ENCODE data around the gene UGT2B17. TPM values are rescaled to one million over a fixed set of nuclear protein-coding genes. Genes with fewer than 3 reads are reported as not detected.
"Not testable (repeated sequence)": the region's sequence is repeated elsewhere in the genome, so short reads cannot be mapped to it uniquely, and the experiment has no call there.

UGT2B17 gene
- total RNA-seq = not detected in 2 replicates
- not detected in 2 replicates for polyA plus RNA-seq
- polyA plus RNA-seq (2011; cell fraction: cytosol; rRNA removed) = not detected in 2 replicates
- polyA plus RNA-seq (2011; cell fraction: nucleus; rRNA removed) = not detected in 2 replicates
- not detected in 2 replicates for polyA plus RNA-seq (2012)
- not detected in 2 replicates for polyA minus RNA-seq
- not detected for polyA minus RNA-seq (2011; cell fraction: cytosol; rRNA and poly(A)+ RNA removed)
- not detected in 2 replicates for polyA minus RNA-seq (2011; cell fraction: nucleus; rRNA and poly(A)+ RNA removed)
- not detected for Bru-seq, nascent RNA
- not detected for BruChase-seq, experiment 1, labeled RNA remaining after a 6-hour chase
- not detected for BruChase-seq, experiment 2, labeled RNA remaining after a 2-hour chase
- long read RNA-seq = 0 reads

DNA sequence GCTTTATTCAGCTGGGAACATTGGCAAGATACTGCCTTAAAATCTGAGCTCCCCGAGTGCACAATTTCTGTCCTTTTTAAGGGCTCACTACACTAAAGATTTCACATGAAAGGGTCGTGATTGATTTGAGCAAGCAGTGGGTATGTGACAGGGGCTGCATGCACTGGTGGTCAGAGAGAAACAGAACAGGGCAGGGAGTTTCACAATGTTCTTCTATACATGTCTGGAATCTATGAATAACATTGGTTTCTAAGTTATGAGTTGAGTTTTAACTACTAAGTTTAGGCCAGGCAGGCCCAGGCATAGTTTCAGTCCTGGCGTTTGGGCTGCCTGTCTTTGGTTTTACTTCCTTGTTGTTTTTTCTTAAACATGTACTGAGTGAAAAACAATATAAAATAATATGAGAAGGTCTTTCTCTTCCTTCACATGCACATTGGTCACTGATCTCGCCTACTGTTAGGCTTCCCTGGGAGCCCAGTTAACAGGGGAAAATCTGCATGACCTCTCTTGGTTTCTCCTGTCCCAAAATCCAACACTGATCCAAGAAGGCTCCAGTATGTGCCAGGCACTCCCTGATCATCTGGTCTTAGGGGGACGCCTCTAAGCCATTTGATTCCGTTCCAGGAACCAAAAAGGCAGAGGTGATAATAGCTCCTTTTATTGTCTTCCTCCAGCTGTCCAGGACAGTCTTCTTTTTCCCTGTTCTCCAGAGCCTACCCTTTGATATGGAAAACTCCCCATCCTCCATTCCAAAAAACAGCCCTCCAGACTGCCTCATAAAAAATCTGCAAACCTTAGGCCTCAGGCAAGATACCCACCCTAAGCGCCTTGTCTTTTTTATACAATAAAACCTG lies at the start of gene UGT2B17:
Gene UGT2B17 (minus strand): TSS at position 51 of the 854 bp plus-strand sequence. CDS start 7,838 bp downstream, outside the sequence.
- TF ChIP-seq POLR2AphosphoS5 (IDR thresholded peaks at IDR 0.05; ENCODE audit: insufficient read depth, low read depth, low read length) (no peak), FOS (IDR thresholded peaks at IDR 0.05; ENCODE audit: borderline replicate concordance, insufficient read depth, low read length) (no peak), POLR2A (IDR thresholded peaks at IDR 0.05; ENCODE audit: low read depth, low read length) (no peak), MYC (IDR thresholded peaks at IDR 0.05; ENCODE audit: low read depth, low read length) (no peak), CTCF (IDR thresholded peaks at IDR 0.05; ENCODE audit: extremely low read depth in 1 of 2, insufficient read depth in 1 of 2, low read depth in 1 of 2, low read length in 2 of 2) (no peak), EZH2 (IDR thresholded peaks at IDR 0.05; ENCODE audit: borderline replicate concordance, low read depth, low read length, severe bottlenecking) (no peak), GATA2 (IDR thresholded peaks at IDR 0.05; ENCODE audit: insufficient read depth, insufficient read length, low read depth, low read length) (no peak), JUN (IDR thresholded peaks at IDR 0.05; ENCODE audit: borderline replicate concordance, insufficient read depth, insufficient read length, low read depth) (no peak)
- TF ChIP-seq, protein P1, sequence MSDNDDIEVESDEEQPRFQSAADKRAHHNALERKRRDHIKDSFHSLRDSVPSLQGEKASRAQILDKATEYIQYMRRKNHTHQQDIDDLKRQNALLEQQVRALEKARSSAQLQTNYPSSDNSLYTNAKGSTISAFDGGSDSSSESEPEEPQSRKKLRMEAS (IDR thresholded peaks at IDR 0.05; ENCODE audit: insufficient read depth, insufficient read length) = no peak
- no peak within 1 kb of the TSS for H3K4me2 ChIP-seq (ENCODE audit: insufficient read depth, low read length)
- no peak for DNase-seq (ENCODE audit: low read depth, low spot score)
- H3K9ac ChIP-seq (replicated peaks; ENCODE audit: extremely low read depth, insufficient read depth, low read length) = no peak within 1 kb of the TSS
- no peak for FAIRE-seq
- no peaks in the 10 kb centered on the region for H3K36me3 ChIP-seq (ENCODE audit: control insufficient read depth in 2 of 2, extremely low read depth in 1 of 2, insufficient read depth in 2 of 2, low read length in 2 of 2)
- POLR2A ChIA-PET = no interaction called here
- no peak within 1 kb of the TSS for H3K4me3 ChIP-seq (replicated peaks in 1 of 3; ENCODE audit: insufficient read depth in 1 of 3, low read depth in 1 of 3, low read length in 3 of 3)
- H4K20me1 ChIP-seq (replicated peaks; ENCODE audit: control insufficient read depth, extremely low read depth, insufficient read depth, low read length) = no peaks in the 10 kb centered on the region
- peaks cover 2% of the 10 kb centered on the region for H3K9me3 ChIP-seq (replicated peaks; ENCODE audit: control insufficient read depth, insufficient read depth, low read length)
- CTCF ChIA-PET = no interaction called here
- no peaks in the 10 kb centered on the region for H3K4me1 ChIP-seq (ENCODE audit: control insufficient read depth, extremely low read depth, insufficient read depth, low read length)
- no peaks in the 10 kb centered on the region for H3K9me1 ChIP-seq (replicated peaks; ENCODE audit: control insufficient read depth, extremely low read depth, insufficient read depth, low read length)
- H3K79me2 ChIP-seq (ENCODE audit: control insufficient read depth, insufficient read depth, low read length) = no peaks in the 10 kb centered on the region
- no peaks in the 10 kb centered on the region for H3K27me3 ChIP-seq (ENCODE audit: control insufficient read depth in 2 of 2, insufficient read depth in 2 of 2, low read length in 2 of 2)
- H3K27ac ChIP-seq (ENCODE audit: insufficient read depth, low read depth, low read length) = no peak within 1 kb of the TSS
- H2AFZ ChIP-seq (ENCODE audit: low read depth, low read length) = no peak within 1 kb of the TSS
- BruUV-seq (replicated peaks) = no TSS peak
- intact Hi-C loops (cut with micrococcal nuclease) = no loop called here
- dilution Hi-C loops (cut with MboI; ENCODE audit: extremely low pct_ligation_motif_present, low sequenced_read_pairs) = no loop called here

- H3K9ac ChIP-seq (replicated peaks; ENCODE audit: extremely low read depth, insufficient read depth, low read length); H3K9me1 ChIP-seq (replicated peaks; ENCODE audit: control insufficient read depth, extremely low read depth, insufficient read depth, low read length); H3K27ac ChIP-seq (ENCODE audit: insufficient read depth, low read depth, low read length); H3K36me3 ChIP-seq (ENCODE audit: control insufficient read depth in 2 of 2, extremely low read depth in 1 of 2, insufficient read depth in 2 of 2, low read length in 2 of 2); dilution Hi-C loops (cut with MboI; ENCODE audit: extremely low pct_ligation_motif_present, low sequenced_read_pairs); DNase-seq (ENCODE audit: low read depth, low spot score); H3K4me2 ChIP-seq (ENCODE audit: insufficient read depth, low read length); intact Hi-C loops (cut with micrococcal nuclease); H3K4me1 ChIP-seq (ENCODE audit: control insufficient read depth, extremely low read depth, insufficient read depth, low read length); H3K27me3 ChIP-seq (ENCODE audit: control insufficient read depth in 2 of 2, insufficient read depth in 2 of 2, low read length in 2 of 2); H4K20me1 ChIP-seq (replicated peaks; ENCODE audit: control insufficient read depth, extremely low read depth, insufficient read depth, low read length); CTCF ChIA-PET; FAIRE-seq; H3K4me3 ChIP-seq (replicated peaks in 1 of 3; ENCODE audit: insufficient read depth in 1 of 3, low read depth in 1 of 3, low read length in 3 of 3); H3K9me3 ChIP-seq (replicated peaks; ENCODE audit: control insufficient read depth, insufficient read depth, low read length); POLR2A ChIA-PET; H3K79me2 ChIP-seq (ENCODE audit: control insufficient read depth, insufficient read depth, low read length); BruUV-seq (replicated peaks); H2AFZ ChIP-seq (ENCODE audit: low read depth, low read length): not testable (repeated sequence)
Measured at GRCh38 chr4:68622731-68623130, 46.6 kb upstream of the UGT2B17 start.

Data from endothelial cell of umbilical vein (primary cell).